ENCODE results near the gene CCDC83.

GRCh38 chr11:85912414-85912813 is 57.2 kb downstream of the CCDC83 start:
- TF ChIP-seq EZH2 (IDR thresholded peaks at IDR 0.05) (no peak), CTCF (IDR thresholded peaks at IDR 0.05) (no peak)

All from neural progenitor cell (in vitro differentiated cells).